ENCODE data around the gene UGT1A8.

DNA sequence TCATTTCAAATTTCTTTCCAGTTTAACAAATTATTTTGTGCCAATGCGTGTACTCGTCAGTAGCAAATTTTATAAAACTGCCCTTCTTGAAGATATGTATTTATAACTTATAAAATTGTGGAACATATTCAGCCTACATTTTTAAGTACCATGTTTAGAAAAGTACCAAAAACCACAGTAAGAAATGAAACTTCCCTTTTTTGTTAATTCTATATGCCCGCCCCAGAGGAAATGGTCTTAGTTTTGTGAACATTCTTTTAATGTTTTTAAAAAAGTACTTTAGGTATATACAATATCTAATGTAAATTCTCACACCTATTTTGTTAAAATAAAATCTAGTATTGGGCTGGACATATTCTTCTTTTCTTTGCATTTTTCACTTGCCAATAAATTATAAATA, 55.5 kb downstream of the UGT1A8 start:
- TF ChIP-seq EZH2 (IDR thresholded peaks at IDR 0.05) (no peak), POLR2AphosphoS5 (IDR thresholded peaks at IDR 0.05; ENCODE audit: borderline replicate concordance, low read depth, low read length) (no peak)

All from SK-N-MC (cell line).